IPS-11a (cell line): ENCODE data around the gene SOBP.

Experiments
- H3K4me3 ChIP-seq: one replicate; pipeline ENCODE4 v1.5.1; 2013; ENCODE audit warnings: low read depth, low read length, control low read depth

SOBP gene

DNA sequence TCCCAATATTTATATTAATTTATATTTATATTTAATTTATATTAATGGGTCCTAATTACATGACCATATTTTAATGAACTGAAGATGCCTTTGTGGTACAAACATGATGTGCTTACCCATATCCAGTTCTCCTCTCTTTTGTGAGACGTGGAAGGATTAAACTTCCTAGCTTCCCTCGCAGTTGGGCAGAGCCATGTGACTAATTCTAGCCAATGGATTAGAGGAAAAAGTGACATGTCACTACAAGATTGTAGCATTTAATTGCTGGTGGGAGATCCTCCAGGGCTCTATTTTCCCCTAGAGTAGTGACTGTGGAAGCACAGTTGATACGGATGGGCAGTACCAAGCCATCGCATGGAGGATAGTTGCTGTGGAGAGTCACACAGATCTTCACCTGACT lies 4.8 kb upstream of the SOBP start:
- H3K4me3 ChIP-seq: no peak overlapping the region

DNA sequence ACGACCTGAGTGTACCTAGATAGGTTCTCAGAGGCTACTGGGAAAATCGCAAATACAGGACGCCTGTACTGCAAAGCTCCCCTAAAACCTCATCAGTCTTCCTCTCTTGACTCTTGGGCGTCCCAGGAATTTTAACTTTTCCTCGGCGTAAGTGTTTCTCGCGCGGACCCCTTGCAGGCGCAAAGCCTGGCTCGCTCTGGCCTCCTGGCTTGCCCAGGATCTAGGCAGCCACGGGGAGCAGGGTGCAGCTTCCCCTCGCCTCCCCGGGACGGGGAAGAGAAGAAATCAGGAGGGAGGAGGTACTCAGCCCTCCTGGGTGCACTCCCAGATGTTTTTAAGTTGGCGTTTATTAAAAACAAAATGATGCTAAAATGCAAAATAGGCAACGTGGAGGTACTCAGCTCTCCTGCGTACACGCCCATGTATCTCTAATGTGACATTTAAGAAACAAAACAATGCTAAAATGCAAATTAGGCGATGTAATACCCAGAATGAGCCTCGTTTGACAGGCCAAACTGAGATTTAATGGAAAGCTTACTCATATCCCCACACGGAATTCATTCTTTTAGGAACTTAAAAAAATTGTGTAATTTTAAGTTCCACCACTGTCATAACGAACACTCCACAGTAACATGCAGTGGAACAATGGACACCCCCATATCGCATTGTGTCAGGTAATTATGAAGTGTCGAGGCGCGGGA lies 1.6 kb upstream of the SOBP start:
- H3K4me3 ChIP-seq: peak overlapping the region; percentile 80

DNA sequence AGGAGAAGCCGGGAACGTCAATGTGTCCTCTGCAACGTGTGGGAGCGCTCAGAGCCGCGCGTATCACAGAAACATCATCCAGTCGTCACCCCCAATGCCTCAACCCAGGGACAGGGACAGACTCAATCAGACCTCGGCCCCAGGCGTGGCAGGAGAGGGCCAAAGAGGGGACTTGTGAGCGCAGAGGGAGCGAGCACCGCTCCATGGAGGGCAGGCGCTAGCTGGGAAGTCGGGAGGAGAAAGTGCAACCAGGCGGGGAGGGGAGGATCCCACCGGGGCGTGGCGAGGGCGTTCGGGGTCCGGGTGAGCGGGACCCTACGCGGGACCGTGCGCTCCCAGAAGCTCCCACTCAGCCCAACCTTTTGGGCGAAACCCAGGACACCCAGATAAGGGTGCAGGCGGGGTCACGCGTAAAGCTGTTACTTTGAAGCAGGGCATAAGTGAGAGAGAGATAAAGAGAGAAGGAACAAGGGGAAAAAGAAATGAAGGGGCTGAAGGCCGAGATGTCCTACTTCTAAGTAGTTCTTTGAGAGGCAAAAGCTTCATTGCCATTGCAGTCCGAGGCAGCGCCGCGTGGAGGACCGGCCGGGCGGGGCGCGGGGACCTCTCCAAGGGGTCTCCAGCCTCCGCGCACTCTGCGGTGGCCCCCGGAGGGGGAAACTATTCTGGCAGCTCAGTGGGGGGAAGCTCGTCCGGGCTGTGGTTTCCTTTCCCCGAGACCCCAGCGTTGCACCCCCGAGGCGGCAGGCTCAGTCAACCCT lies 862 bp upstream of the SOBP start:
- H3K4me3 ChIP-seq: peak overlapping the region; percentile 80

DNA sequence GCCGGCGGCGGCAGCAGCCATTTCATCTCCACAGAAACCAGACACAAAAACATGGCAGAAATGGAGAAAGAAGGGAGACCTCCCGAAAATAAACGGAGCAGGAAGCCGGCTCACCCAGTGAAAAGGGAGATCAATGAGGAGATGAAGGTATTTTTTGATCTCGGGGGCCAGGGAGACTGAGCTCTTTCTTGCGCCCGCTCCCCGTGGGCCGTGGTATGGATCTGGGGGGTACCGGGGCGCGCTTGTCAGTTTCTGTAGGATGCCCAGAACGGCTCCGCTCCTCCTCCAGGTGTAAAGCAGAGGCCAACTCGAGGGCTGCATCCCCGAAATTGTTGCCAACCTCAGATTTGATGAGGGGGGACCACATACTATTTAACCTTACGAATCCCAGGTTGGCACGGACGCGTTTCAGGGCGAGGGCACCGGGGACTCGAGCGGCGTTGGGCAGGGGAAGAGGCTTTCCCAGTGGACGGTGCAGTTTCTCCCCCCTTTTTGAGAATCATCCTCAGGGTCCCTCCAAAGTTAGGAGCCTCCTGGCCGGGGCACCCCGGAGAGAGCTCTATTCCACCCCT lies 735 bp downstream of the SOBP start:
- peak overlapping the region; percentile 68 for H3K4me3 ChIP-seq

DNA sequence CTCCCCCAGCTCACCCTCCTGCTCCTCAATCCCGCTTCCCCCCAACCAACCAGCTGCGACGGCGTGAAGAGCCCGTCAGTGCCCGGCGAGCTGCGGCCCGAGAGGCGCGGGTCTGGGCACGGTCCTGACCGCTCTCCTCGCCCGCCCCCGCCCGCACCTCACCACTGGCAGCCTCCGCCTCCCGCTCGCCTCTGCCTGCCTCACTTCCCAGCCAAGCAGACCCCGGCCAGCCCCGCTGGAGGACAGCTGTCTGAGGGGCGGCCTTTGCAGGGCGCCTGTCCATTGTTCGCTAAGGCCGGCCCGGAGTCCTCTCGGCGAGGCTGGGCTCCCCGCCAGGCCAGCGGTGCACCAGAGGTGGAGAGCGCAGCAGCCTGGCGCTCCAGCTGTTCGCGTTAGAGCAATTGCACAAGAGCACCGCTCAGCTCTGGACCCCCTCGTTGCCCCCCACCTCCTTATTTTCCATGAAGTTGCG lies 1.3 kb downstream of the SOBP start:
- H3K4me3 ChIP-seq: peak overlapping the region; percentile 68

DNA sequence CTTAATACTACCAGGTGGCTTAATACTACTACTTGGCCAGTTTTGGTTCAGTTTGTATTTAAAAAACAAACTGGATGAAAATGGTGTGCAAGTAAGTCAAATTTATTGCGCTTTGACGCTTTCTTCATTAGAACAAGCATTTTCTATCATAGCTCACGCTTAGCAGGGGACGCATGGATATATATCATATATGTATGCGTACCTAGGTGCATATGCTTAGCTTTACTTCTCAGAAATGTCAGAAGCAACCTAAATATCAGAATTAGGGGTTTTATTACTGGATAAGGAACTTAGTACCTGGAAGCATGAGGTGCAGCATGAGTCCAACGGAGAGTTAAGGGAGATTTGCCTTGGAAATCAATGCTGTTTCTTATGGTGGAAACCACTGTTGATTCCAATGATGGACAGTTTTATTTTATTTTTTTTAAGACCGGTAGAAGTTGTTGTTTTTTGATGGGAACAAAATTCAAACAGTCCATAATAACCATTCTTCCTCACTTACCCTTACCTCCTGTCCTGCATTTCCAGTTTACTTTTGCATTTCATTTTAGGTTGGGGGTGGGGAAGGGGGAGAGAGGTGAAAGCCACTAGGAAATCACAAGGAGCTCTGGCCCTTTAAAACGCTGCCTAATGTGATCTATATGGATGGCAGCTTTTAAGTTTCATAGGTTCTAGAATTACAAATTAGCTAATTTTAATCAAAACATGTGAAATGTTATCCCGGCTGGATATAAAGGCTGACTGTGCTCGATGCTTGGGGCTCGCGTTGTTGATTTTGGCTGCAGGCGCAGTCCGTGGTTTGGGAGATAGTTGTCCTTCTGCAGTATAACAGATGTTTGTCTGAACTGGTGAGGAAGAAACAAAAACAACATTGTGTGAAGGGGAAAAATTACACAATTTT lies 2.1 kb downstream of the SOBP start:
- peak overlapping the region; percentile 68 for H3K4me3 ChIP-seq

DNA sequence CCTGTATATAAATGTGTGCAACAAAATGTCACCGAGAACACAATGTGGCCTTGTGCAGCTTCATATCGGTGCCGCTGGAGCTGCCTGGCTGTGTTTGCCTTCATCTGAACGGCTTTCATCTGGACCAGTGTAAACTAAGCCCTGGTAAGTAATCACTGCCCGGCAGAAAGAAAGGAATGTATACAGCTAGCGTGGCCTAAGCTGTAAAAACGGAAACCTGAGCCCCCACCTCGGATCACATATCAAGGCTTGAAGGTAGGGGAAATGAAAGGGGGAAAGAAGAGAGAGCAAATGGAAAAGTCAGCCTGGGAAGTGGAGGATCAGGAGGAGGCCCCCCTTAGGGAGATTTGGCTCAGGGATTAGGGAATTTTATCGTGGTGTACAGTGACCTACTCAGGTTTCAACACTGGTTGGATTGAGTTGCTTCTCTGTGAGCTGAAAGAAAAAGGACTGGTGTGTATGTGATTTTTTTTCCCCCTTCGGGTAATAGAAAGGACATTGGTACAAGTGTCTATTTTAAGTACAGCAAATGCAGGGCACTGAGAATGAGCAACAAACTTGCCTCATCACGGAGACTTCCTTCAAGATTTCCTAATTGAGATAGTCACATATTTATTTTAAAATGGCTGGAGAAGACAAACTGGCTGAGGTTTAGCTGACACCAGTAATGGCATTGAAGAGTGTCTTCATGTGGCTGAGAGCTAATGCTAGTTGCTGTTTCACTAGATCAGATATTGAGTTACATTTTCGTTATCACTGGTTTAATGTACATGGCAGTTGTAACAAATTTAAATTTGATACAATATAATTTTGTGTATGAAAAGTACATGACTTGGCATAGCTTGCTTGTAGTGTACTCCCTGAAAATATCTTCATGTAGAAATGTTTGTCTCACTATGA lies 3.5 kb downstream of the SOBP start:
- H3K4me3 ChIP-seq: no peak overlapping the region

DNA sequence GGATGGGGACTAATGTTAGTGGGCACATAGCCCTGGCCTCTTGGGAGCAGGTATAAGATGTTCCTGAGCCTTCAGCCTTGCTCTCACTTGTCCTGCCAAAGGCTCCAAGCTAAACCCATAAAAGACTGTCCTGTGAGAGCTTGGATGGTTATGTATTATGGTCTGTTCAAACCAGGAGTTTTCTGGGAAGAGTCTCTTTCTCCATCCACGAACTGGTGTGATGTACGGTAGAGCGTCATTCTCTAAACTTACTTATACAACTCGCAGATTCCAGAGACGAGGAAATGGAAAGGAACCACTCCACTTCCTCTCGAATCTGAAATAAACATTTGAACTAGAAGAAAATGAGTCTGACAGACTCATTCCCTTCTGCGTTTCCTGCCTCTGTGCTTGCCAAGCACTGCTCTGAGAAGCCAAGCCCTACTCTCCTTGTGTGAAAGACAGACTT lies 5.3 kb downstream of the SOBP start:
- H3K4me3 ChIP-seq: no peak overlapping the region

DNA sequence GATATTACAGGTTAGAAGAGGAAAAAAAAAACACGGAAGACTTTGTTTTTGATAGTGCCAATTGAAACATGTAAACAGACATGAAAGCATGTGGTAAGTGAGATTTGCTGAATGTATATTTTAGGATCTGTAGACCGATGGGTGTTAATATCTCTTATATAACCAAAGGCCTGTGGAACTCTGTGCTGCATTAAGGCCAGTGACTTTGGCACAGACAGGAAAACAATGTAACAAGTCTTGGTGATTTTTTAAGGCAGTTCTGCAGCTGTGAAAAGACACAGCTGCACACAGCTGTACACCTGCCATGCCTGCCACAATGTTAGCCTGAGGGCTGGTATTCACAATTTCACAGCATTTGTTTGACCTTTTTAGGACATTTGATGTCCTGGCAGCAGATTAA lies 6.1 kb downstream of the SOBP start:
- no peak overlapping the region for H3K4me3 ChIP-seq

DNA sequence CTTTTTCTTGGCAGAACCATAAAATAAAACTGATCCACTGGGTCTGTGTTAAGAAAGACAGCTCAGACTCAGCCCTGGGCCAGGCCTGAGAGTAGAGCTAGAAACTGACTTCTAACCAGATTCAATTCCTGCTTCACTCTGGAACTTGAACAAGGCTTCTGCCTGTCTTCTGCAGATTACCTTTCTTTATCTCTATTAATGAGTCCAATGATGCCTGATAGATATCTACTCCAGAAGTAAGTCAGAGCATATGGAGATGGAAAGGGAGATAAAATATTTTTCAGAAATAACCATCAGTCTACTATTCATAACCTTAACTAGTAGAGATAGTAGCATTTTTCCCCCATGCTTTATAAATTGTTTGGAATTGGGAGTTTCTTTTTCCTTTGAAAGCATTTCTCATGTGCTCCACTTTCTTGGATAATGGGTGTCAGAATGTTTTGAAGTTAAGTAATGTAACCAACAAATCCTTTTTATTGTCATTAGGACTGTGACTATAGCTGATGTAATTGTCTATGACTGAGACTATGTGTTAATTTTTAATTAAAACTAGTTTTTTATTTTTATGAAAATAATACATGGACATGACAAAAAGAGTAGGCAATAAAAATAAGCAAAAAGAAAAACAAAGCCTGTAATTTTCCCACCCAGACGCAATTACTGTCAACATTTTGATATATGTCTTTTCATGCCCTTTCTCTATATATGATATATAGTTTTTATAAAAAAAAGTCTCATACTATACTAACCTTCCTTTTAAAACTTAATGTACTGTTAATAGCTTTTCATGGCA lies 7.2 kb downstream of the SOBP start:
- no peak overlapping the region for H3K4me3 ChIP-seq

DNA sequence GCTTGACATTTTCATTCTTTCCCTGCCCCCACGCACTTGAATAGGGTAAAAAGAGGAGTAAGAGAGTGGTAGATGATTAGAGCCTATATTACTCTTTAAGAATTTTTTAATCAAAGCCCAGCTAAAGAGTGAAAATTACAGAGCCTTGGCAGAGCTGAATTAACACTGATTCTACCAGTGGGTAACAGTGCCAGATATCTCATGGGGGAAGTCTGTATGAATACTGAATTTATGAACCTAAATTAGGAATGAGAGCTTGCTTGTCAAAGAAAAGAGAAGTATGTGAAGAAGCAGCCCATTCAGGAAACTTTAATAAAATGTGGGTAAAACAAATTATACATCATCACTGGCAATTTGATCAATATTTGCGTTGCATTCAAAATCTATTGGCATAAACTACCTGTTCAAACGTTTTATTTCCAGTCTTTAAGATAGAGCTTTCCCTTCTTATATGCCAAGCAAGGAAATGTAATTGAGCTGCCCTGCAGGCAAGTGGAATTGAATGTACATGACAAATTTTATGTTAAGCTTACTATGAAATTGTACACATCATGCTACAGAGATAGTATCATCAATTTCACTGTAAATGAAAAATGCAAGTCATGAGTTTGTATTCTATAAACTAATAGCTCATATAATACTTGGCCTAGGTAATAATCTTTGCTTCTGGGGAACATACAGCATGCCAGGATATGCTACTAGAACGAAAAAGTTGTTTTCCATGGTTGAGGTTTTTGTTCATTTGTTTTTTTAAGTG lies 14.5 kb downstream of the SOBP start:
- no peak overlapping the region for H3K4me3 ChIP-seq

DNA sequence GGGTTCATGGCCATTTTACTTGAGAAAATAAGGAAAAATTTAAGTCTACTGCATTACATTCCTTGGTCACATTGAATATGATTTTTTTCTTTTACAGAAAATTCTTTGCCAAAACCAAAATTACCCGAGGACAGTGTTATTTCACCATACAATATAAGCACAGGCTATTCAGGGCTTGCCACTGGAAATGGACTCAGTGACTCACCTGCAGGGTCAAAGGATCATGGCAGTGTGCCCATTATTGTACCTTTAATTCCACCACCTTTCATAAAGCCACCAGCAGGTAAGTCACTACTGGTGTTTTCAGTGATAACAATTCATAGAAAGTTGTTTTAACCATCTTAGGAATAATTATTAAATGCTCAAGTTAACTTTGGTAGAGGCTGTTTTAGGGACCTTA lies 16.2 kb downstream of the SOBP start:
- H3K4me3 ChIP-seq: no peak overlapping the region

DNA sequence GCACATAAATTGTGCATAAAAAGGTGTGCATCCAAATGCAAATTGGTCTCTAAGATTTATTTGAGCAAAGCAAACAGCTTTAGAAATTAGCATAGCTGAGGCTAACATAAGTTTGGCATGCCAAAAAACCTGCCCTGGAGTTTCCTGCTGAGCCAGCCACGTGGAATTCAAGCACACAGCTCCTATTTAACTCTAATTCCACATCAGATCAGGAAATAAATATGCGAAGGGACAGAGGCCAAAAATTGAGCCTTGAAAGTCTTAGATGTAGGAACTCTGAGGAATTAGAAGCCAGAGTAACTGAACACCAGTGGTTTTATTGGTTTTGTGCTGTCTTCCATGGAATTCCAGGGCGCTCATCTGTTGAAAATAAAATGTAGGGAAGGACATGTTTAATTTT lies 19.6 kb downstream of the SOBP start:
- H3K4me3 ChIP-seq: no peak overlapping the region

DNA sequence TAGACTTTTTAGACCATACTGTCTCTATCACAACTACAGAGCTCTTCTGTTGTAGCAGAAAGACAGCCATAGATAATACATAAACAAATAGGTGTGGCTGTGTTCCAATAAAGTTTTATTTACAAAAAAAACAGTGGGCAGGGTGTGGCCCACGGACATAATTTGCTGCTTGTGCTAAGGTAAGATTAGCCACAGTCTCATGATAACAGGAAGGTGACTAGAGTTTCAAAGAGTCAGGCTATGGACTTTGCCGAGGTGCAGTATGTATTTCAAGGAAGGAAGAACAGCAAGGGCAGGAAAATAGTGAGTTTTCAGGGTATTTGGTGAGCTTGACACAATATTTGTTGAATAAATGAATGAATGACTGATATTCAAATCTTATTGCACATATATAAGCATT lies 20.2 kb downstream of the SOBP start:
- H3K4me3 ChIP-seq: no peak overlapping the region

DNA sequence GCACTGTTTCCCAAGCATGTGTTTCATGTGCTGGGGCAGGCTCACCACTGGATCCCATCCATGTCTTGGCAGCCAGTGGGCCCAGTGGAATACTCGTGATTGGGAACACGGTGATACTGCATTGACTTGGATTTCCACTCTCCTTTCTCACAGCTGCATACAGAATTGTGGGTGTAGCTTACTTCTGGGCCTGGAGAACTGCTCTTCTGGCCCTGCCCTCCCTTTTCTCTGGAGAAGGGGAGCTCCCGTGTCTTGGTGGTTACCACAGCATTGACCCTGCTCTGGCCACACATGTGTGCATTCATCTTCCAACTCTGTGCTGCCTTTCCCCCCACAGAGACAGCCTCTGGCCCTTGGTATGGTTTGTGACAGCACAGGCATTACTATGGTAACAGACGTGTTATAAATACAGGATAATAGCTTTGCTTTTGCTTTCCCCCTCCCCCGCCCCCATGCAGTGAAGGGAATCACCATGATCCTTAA lies 21.6 kb downstream of the SOBP start:
- H3K4me3 ChIP-seq: no peak overlapping the region

DNA sequence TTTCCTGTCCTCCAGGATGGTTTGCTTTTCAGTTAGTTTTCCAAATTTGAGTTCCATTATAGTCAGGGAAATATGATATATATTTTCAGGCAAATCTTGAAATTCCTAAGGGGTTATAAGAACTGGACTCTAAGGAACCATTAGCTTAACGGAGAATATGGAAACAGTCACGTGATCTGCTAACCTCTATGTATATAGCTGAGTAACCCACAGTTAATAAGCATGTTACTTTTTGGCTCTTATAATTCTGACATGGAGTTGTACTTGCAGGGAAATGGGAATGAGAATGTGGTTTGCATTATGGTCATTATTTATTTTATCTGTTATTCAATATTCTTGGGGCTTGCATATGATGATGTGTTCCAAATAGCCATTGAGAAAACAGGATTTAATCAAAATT lies 23.3 kb downstream of the SOBP start:
- H3K4me3 ChIP-seq: no peak overlapping the region

DNA sequence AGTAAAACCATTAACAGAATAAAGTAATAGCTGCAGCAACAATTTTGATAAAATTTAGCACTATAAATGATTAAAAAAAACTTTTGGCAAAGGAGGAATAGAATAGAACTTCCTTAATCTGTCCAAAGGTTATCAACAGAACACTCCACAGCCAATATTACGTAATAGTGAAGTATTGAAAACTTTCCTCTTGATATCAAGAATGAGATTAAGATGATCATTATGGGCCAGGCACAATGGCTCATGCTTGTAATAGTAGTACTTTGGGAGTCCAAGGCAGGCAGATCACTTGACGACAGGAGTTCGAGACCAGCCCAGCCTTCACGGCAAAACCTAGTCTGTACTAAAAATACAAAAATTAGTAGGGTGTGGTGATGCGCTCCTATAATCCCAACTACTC lies 26.0 kb downstream of the SOBP start:
- no peak overlapping the region for H3K4me3 ChIP-seq

DNA sequence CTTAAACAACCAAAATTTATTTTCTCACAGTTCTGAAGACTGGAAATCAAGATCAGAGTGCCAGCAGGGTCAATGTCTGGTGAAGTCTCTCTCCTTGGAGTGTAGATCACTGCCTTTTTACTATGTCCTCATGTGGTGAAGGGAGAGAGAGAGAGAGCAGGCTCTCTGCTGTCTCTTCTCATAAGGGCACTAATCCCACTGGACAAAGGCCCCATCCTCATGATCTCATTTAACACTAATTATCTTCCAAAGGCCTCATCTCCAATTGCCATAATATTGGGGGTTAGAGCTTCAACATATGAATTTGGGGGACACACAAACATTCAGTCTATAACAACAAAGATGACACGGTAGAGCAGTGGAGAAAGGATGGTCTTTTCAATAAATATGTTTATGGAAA lies 27.4 kb downstream of the SOBP start:
- no peak overlapping the region for H3K4me3 ChIP-seq
